Choroid plexus epithelial cell (primary cell): ENCODE data around the gene CNTN5.

ENCODE experiments used
- DNase-seq: peaks from one replicate; pipeline ENCODE4 v3.0.0-alpha.2; 2010; ENCODE audit warnings: low read depth
- H3K4me3 ChIP-seq: 2 replicates; pipeline ENCODE4 v1.5.1; 2011; ENCODE audit warnings: low read depth, mild to moderate bottlenecking, control low read depth, low read length, moderate library complexity
- TF ChIP-seq, protein P1 (sequence below): conservative IDR thresholded peaks from 2 replicates; pipeline ENCODE4 v1.5.1; 2011; ENCODE audit warnings: low read depth, mild to moderate bottlenecking, control low read depth, inconsistent platforms, low read length, moderate library complexity

Gene CNTN5

DNA sequence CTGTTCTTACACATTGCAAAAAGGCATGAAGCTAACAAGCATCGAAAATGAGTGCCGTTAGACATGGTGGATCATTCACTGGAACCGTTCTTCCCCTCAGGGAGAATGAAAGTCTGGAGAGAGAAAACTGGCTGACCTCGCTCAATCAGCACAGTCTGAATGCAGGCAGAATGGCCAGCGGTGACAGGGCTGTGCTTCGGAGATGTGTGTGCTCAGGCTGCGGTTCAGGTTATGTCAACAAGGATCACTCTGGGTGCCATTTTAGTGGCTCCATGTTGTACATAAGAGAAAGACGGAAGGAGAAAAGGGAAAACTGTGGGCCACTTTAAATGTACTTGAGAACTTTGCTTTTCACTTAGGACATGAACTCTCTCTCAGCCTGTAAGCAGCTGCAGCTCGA lies 916.6 kb downstream of the CNTN5 start:
- TF ChIP-seq, protein P1, sequence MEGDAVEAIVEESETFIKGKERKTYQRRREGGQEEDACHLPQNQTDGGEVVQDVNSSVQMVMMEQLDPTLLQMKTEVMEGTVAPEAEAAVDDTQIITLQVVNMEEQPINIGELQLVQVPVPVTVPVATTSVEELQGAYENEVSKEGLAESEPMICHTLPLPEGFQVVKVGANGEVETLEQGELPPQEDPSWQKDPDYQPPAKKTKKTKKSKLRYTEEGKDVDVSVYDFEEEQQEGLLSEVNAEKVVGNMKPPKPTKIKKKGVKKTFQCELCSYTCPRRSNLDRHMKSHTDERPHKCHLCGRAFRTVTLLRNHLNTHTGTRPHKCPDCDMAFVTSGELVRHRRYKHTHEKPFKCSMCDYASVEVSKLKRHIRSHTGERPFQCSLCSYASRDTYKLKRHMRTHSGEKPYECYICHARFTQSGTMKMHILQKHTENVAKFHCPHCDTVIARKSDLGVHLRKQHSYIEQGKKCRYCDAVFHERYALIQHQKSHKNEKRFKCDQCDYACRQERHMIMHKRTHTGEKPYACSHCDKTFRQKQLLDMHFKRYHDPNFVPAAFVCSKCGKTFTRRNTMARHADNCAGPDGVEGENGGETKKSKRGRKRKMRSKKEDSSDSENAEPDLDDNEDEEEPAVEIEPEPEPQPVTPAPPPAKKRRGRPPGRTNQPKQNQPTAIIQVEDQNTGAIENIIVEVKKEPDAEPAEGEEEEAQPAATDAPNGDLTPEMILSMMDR: no peak
- peak; percentile 16 for DNase-seq
- H3K4me3 ChIP-seq: no peak overlapping the region

DNA sequence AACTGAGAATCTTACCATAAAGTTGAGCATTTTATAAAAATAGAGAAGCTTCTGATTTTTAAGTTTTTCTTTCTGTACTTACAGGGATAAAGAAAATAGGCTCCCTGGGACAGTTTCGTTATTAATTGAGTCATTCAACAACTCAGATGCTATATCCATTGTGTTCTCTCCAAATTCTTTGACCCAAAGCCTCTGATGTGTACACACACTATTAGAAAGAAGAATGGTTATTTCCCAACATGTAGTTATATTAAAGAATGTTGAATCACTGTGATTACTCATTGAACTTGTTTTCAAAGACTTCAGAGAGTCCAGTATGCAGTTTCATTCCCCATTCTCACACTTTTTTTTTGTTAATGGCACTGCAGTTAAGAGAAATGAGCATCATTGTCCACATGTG lies 932.1 kb downstream of the CNTN5 start:
- DNase-seq: peak; percentile 76
- TF ChIP-seq, protein P1: no peak
- H3K4me3 ChIP-seq: no peak overlapping the region

DNA sequence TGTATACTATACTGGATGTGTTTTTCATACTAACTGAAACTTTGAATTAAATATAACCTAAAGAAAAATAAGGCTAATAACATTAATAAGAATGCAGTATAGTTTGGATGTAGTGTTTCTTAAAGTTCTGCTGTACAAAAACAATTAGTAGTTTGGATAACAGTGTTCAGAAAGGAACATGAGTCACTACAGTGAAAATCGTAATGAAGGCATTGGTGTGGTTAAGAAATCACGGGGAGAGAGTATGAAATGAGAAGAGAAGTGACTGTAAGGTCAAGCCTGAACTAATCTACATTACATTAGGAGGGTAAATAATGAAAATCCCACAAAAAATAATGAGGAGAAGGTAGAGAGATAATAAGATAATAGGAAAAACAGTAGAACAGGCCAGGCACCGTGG lies 939.8 kb downstream of the CNTN5 start:
- no peak overlapping the region for H3K4me3 ChIP-seq
- TF ChIP-seq, protein P1: no peak
- peak; percentile 61 for DNase-seq

DNA sequence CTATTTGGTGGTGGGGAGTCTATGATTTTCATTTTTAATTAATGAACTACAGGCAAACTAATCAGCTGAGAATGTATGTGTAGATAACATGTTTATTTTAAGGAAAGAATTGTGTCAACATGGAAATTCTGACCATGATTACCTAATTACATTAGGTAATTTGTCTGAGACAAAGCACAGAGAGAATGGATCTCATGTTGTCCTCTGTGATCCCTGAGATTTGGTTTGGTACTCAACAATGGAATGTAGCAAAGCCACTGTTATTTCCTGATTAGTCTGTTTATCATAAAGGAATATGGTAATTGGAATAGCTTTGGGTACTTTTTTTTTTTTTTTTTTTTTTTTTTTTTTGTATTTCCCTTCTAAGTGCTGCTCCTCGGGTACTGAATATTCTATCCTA lies 947.6 kb downstream of the CNTN5 start:
- TF ChIP-seq, protein P1: no peak

DNA sequence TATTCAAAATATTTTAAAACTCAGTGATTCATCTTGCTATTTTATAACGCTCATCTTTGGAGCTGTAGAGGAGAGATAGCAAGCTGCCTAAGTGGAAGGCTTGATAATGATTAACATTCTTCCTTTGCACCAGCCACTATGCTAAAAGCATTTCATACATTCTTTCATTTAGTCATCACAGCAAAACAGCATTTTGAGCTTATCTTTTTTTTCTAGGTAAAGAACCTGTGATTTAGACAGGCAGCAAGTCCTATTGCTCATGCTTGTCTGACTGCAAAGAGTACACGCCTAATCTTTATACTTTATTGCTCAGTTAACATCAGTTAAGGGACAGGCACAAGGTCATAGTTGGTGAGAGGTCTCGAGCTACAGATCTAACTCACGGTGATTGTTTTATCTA lies 953.2 kb downstream of the CNTN5 start:
- peak; percentile 36 for DNase-seq
- H3K4me3 ChIP-seq: no peak overlapping the region
- TF ChIP-seq, protein P1: no peak

More for the DNA sequence above, 947.6 kb downstream of the CNTN5 start:
- DNase-seq: peak; percentile 45
- no peak overlapping the region for H3K4me3 ChIP-seq

DNA sequence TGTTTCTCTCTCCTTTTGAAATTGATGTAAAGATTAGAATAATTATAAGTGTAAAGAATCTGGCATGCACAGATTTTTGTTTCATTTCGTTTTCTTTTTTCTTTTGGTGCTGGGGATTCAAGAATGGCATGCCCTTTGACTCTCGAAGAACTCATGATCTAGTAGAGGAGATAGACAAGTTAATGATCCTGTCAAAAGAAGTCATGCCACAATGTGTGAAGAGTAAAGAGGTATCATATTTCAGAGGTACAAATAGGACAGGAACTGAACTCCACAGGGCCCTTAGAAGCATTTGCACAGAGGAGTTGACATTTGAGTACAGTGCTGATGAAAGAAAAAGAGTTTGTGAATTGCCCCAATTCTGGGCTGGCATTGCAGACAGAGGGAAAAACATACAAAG lies 958.3 kb downstream of the CNTN5 start:
- TF ChIP-seq, protein P1: no peak
- DNase-seq: no peak

DNA sequence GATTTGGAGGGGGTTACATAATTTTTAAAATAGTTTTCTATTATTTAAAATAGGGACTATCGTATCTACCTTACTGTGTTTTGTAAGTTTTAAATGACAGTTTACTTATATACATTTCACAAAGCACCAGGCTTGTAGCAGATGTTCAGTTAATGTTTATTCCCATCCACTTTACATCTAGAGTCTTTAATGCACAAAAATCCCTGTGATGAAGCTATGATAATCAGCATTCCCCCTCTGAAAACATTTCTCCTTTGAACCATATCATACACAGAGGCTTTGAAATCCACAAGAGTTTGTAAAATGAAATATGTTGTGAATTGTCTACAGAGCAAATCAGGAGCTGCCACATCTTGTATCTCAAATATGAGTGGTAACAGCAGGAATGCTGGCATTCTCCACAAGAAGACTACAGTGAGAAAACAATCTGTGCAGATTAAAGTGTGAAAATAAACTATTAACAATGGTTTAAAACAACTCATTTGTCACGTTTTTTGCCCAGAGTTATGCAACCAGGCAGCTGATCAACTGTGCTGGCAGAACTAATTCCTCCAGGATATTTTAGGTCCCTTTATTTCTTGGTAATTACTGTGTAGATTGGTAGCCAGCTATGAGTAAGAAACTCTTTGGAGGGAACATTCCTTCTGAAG lies 967.2 kb downstream of the CNTN5 start:
- TF ChIP-seq, protein P1: no peak
- DNase-seq: peak; percentile 62
- H3K4me3 ChIP-seq: no peak overlapping the region

More for the DNA sequence above, 958.3 kb downstream of the CNTN5 start:
- no peak overlapping the region for H3K4me3 ChIP-seq
